Neuronal stem cell (in vitro differentiated cells): ENCODE measurements around the gene BEX4.
"Not testable (repeated sequence)": the region's sequence is repeated elsewhere in the genome, so short reads cannot be mapped to it uniquely, and the experiment has no call there.

Experiments
- DNase-seq: peaks from one replicate; pipeline ENCODE4 v3.0.0-alpha.2; 2013; ENCODE audit warnings: low spot score
- H2AFZ ChIP-seq: one replicate; pipeline ENCODE4 v1.6.1; 2013; ENCODE audit warnings: mild to moderate bottlenecking, low read length, inconsistent platforms
- H2AK5ac ChIP-seq: 2 replicates; pipeline ENCODE4 v1.6.1; 2013; ENCODE audit warnings: low read depth, mild to moderate bottlenecking, inconsistent platforms, low read length, moderate library complexity, mixed read lengths
- H2BK120ac ChIP-seq: 2 replicates; pipeline ENCODE4 v1.6.1; 2013; ENCODE audit warnings: low read depth, mild to moderate bottlenecking, inconsistent platforms, low read length, moderate library complexity, mixed read lengths
- H2BK12ac ChIP-seq: one replicate; pipeline ENCODE4 v1.6.1; 2013; ENCODE audit warnings: low read length, inconsistent platforms
- H2BK15ac ChIP-seq: 2 replicates; pipeline ENCODE4 v1.6.1; 2013; ENCODE audit warnings: mild to moderate bottlenecking, low read length, inconsistent platforms, mixed read lengths
- H2BK5ac ChIP-seq: one replicate; pipeline ENCODE4 v1.6.1; 2013; ENCODE audit warnings: inconsistent platforms, mild to moderate bottlenecking, low read length, moderate library complexity
- H3K14ac ChIP-seq: one replicate; pipeline ENCODE4 v1.6.1; 2013; ENCODE audit warnings: low read length, inconsistent platforms
- H3K18ac ChIP-seq: 2 replicates; pipeline ENCODE4 v1.6.1; 2013; ENCODE audit warnings: low read length, inconsistent platforms
- H3K23ac ChIP-seq: 2 replicates; pipeline ENCODE4 v1.6.1; 2013; ENCODE audit warnings: low read depth, mild to moderate bottlenecking, mixed read lengths, low read length, inconsistent platforms; ENCODE audit not compliant: poor library complexity
- H3K27ac ChIP-seq: replicated peaks from 3 replicates; pipeline ENCODE4 v1.5.1; 2013; ENCODE audit warnings: low read length, inconsistent platforms
- H3K27me3 ChIP-seq, 3 experiments: 2 replicates each; pipeline ENCODE4 v1.6.1; 2013; ENCODE audit warnings: low read length in 3 of 3, mild to moderate bottlenecking in 2 of 3, inconsistent platforms in 1 of 3, low read depth in 1 of 3, mixed read lengths in 1 of 3, moderate library complexity in 1 of 3; ENCODE audit not compliant: control insufficient read depth in 3 of 3, insufficient read depth in 3 of 3
- H3K36me3 ChIP-seq, 2 donors: replicated peaks in 1 of 2; 2 replicates each; pipeline ENCODE4 v1.6.1; 2013; ENCODE audit warnings: low read length in 2 of 2; ENCODE audit not compliant: control insufficient read depth in 2 of 2, insufficient read depth in 2 of 2
- H3K4ac ChIP-seq: 2 replicates; pipeline ENCODE4 v1.6.1; 2013; ENCODE audit warnings: inconsistent platforms, mild to moderate bottlenecking, low read length, moderate library complexity
- H3K4me1 ChIP-seq, 2 donors: 1 replicate in 1 of 2; 2 replicates in 1 of 2; pipeline ENCODE4 v1.6.1; 2013; ENCODE audit warnings: low read length in 2 of 2, low read depth in 1 of 2; ENCODE audit not compliant: control insufficient read depth in 2 of 2, insufficient read depth in 1 of 2
- H3K4me2 ChIP-seq: one replicate; pipeline ENCODE4 v1.6.1; 2013; ENCODE audit warnings: mild to moderate bottlenecking, low read length, inconsistent platforms; ENCODE audit not compliant: insufficient read depth, poor library complexity, severe bottlenecking
- H3K4me3 ChIP-seq, 2 donors: 2 replicates each; pipeline ENCODE4 v1.5.1; 2013; ENCODE audit warnings: low read length in 2 of 2, mild to moderate bottlenecking in 2 of 2, inconsistent platforms in 1 of 2, moderate library complexity in 1 of 2
- H3K79me1 ChIP-seq: one replicate; pipeline ENCODE4 v1.6.1; 2013; ENCODE audit warnings: low read depth, mild to moderate bottlenecking, inconsistent platforms, low read length, moderate library complexity
- H3K9ac ChIP-seq: one replicate; pipeline ENCODE4 v1.6.1; 2013; ENCODE audit warnings: mild to moderate bottlenecking, low read depth, low read length, inconsistent platforms; ENCODE audit not compliant: poor library complexity
- H3K9me3 ChIP-seq, 2 donors: replicated peaks in 1 of 2; 2 replicates each; pipeline versions ENCODE3 to v1.6.1; 2013; ENCODE audit warnings: low read length in 2 of 2, mild to moderate bottlenecking in 2 of 2, inconsistent platforms in 1 of 2, low read depth in 1 of 2, mixed read lengths in 1 of 2, moderate library complexity in 1 of 2; ENCODE audit not compliant: control insufficient read depth in 2 of 2, insufficient read depth in 1 of 2
- H4K8ac ChIP-seq: one replicate; pipeline ENCODE4 v1.6.1; 2013; ENCODE audit warnings: low read depth, mild to moderate bottlenecking, inconsistent platforms, low read length, moderate library complexity
- H4K91ac ChIP-seq: one replicate; pipeline ENCODE4 v1.6.1; 2013; ENCODE audit warnings: low read length, low read depth, mild to moderate bottlenecking, inconsistent platforms; ENCODE audit not compliant: poor library complexity
- WGBS, 2 donors: extraction: QIAGEN DNeasy Blood & Tissue Kit; methylation state at CpG; one replicate each; pipeline ENCODE4 v1.1.7; 2013; ENCODE audit warnings: missing lambda C conversion rate in 2 of 2, mixed read lengths in 1 of 2; ENCODE audit not compliant: insufficient read length in 2 of 2, insufficient replicate concordance in 1 of 2; ENCODE audit errors: extremely low coverage in 2 of 2; 5-methylcytosine and 5-hydroxymethylcytosine counted together

Gene BEX4

DNA sequence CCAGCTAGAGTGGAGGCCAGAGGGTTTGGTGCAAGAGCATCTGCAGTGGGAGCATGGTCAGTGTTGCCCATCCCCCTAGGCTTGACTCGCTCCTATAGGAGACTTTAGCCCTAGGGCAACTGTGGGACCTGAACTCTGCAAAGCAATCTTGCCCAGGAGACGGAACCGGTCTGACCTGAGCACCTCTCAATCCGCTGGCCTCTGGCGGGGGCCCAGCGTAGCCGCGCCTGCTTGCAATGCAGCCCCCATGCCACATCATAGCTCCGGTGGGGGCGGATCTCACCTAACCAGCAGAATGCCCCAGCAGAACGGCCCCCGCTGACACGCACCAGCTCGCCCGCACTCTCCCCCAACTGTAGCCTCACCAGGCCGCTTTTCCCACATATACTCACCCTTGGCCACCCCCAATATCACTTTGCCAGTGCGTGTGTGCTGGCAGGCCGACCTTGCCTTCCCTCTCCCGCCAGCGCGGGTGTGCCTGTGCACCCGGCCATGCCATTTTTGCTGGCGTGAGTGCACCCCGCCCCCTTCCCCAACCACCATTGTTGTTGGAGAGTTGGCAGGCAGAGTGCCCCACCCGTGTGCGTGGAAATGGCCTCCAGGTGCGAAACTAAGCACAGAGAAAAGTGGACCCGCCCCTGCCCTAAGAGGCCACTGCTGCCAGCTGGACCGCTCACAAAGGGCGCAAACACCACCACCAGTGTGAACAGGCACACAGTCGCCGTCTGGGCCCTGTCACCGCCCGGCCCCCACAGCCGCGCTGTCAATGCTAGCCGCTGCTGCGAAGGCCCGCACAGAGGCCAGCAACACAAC lies 5.8 kb downstream of the BEX4 start:
- Histone ChIP-seq H2BK5ac (no peak overlapping the region), H3K4ac (no peak overlapping the region), H3K4me2 (no peak overlapping the region), H3K79me1 (no peaks in the 10 kb centered on the region), H3K4me3 (no peak overlapping the region), H3K23ac (no peak overlapping the region), H2AFZ (no peak overlapping the region), H3K27me3 (no peaks in the 10 kb centered on the region), H4K91ac (no peak overlapping the region), H3K27ac (no peak overlapping the region), H3K4me1 (peaks cover 0 to 2% of the 10 kb centered on the region in 2 donors), H3K36me3 (peaks cover 3 to 16% of the 10 kb centered on the region in 2 donors), H2AK5ac (no peak overlapping the region), H2BK12ac (no peak overlapping the region), H3K9me3 (no peaks in the 10 kb centered on the region), H2BK15ac (no peak overlapping the region), H3K9ac (no peak overlapping the region), H3K14ac (no peak overlapping the region), H3K18ac (no peak overlapping the region), H4K8ac (no peak overlapping the region), H2BK120ac (no peak overlapping the region)
- DNase-seq = no peak
- WGBS, 2 donors = no CpG with 5 or more reads among the region's 39 CpGs

DNA sequence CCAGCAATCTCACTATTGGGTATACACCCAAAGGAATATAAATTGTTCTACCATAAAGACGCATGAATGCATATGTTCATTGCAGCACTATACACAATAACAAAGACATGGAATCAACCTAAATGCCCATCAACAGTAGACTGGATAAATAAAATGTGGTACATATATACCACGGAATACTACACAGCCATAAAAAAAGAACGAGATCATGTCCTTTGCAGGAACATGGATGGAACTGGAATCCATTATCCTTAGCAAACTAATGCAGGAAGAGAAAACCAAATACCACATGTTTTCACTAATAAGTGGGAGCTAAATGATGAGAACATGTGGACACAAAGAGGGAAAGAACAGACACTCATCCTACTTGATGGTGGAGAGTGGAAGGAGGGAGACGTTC lies 11.0 kb downstream of the BEX4 start:
- H2BK5ac ChIP-seq, H4K91ac ChIP-seq, H3K79me1 ChIP-seq, H3K23ac ChIP-seq, H3K36me3 ChIP-seq, H4K8ac ChIP-seq, H3K4me1 ChIP-seq, H2BK15ac ChIP-seq, H3K9me3 ChIP-seq, H2AFZ ChIP-seq, H3K4ac ChIP-seq, DNase-seq, H3K14ac ChIP-seq, H3K4me2 ChIP-seq, H2AK5ac ChIP-seq, H3K18ac ChIP-seq, H3K9ac ChIP-seq, H2BK120ac ChIP-seq, H2BK12ac ChIP-seq, H3K27ac ChIP-seq, H3K4me3 ChIP-seq: not testable (repeated sequence)
- no CpG with 5 or more reads among the region's 4 CpGs for WGBS, 2 donors
- peaks cover 0 to 30% (median 0%) of the 10 kb centered on the region in 3 experiments for H3K27me3 ChIP-seq

DNA sequence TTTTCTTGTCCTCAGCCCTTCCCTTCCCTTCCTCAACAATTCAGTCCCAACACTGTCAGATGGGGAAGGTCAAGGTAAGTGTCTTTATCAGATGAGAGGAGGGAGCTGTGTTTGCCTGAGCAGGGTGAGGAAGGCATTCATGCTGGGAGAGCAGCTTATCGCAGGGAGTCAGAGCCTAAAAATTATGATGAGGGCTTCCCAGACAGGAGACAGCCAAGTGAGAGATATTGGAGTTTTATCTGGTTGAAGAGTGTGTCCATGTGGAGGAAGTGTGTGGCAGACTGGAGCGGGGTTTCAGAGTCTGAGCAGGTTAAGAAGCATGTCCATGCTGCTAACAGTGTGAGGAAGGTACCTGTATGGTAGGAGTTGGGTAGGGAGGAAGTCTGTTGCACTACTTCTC lies 18.4 kb downstream of the BEX4 start:
- no peaks in the 10 kb centered on the region for H3K4me1 ChIP-seq
- H4K91ac ChIP-seq = no peak overlapping the region
- no peak overlapping the region for H2BK5ac ChIP-seq
- H3K14ac ChIP-seq = no peak overlapping the region
- H3K27ac ChIP-seq = no peak overlapping the region
- no CpG with 5 or more reads among the region's 2 CpGs for WGBS, 2 donors
- H3K27me3 ChIP-seq = peaks cover 0 to 42% (median 0%) of the 10 kb centered on the region in 3 experiments
- no peaks in the 10 kb centered on the region for H3K36me3 ChIP-seq
- no peak overlapping the region for H2BK15ac ChIP-seq
- H3K9me3 ChIP-seq = no peaks in the 10 kb centered on the region
- H3K79me1 ChIP-seq = no peaks in the 10 kb centered on the region
- H2AK5ac ChIP-seq = no peak overlapping the region
- no peak overlapping the region for H2AFZ ChIP-seq
- no peak overlapping the region for H3K23ac ChIP-seq
- H3K4me3 ChIP-seq = no peak overlapping the region
- no peak overlapping the region for H2BK120ac ChIP-seq
- H3K4me2 ChIP-seq = no peak overlapping the region
- no peak overlapping the region for H3K9ac ChIP-seq
- H2BK12ac ChIP-seq = no peak overlapping the region
- H4K8ac ChIP-seq = no peak overlapping the region
- no peak overlapping the region for H3K18ac ChIP-seq
- no peak overlapping the region for H3K4ac ChIP-seq
- no peak for DNase-seq

DNA sequence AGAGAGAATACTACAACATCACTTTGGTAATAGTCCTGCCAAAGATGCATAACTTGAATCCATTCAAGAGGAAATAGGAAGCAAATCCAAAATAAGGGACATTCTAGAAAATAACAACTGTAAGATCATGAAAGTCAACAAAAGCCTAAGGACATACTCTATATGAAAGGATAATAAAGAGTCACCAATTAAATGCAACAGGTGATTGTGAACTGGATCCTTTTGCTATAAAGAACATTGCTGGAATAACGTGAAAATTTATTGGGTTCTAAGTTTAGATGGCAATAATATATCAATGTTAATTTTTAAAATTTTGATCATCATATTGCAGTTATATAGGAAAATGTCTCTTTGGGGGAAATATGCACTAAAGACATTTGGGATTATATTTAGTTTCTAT lies 20.0 kb downstream of the BEX4 start:
- H3K4me2 ChIP-seq = no peak overlapping the region
- no peaks in the 10 kb centered on the region for H3K36me3 ChIP-seq
- H2AK5ac ChIP-seq = no peak overlapping the region
- H3K9ac ChIP-seq = no peak overlapping the region
- no peak for DNase-seq
- H2BK120ac ChIP-seq = no peak overlapping the region
- no peak overlapping the region for H2AFZ ChIP-seq
- no peaks in the 10 kb centered on the region for H3K79me1 ChIP-seq
- no peak overlapping the region for H3K4ac ChIP-seq
- no peak overlapping the region for H2BK15ac ChIP-seq
- no peak overlapping the region for H3K27ac ChIP-seq
- H3K27me3 ChIP-seq = peaks cover 0 to 27% (median 0%) of the 10 kb centered on the region in 3 experiments
- H3K4me1 ChIP-seq = no peaks in the 10 kb centered on the region
- no peaks in the 10 kb centered on the region for H3K9me3 ChIP-seq
- WGBS, 2 donors = no CpG with 5 or more reads among the region's 1 CpG
- no peak overlapping the region for H3K4me3 ChIP-seq
- no peak overlapping the region for H4K8ac ChIP-seq
- no peak overlapping the region for H2BK5ac ChIP-seq
- no peak overlapping the region for H3K14ac ChIP-seq
- H2BK12ac ChIP-seq = no peak overlapping the region
- no peak overlapping the region for H3K18ac ChIP-seq
- H4K91ac ChIP-seq = no peak overlapping the region
- H3K23ac ChIP-seq = no peak overlapping the region
